Stimulated activated CD8-positive, alpha-beta memory T cell treated with anti-CD3 and anti-CD28 coated beads, Interleukin-12 subunit alpha, Interleukin-12 subunit beta, amount 100 ng/mL, for 24 hours (primary cell): ENCODE measurements around the gene KRTDAP.

Source experiments
- DNase-seq: peaks from one replicate; pipeline ENCODE4 v3.0.0-alpha.2; 2020; ENCODE audit errors: extremely low read depth

The KRTDAP gene

GRCh38 chr19:35490364-35490763 is at the start of gene KRTDAP:
Gene KRTDAP (minus strand): TSS chr19:35490464. CDS start chr19:35490442, 22 bp downstream.
- no peak for DNase-seq

GRCh38 chr19:35539850-35540249 is 49.6 kb upstream of the KRTDAP start:
- no peak for DNase-seq

DNA sequence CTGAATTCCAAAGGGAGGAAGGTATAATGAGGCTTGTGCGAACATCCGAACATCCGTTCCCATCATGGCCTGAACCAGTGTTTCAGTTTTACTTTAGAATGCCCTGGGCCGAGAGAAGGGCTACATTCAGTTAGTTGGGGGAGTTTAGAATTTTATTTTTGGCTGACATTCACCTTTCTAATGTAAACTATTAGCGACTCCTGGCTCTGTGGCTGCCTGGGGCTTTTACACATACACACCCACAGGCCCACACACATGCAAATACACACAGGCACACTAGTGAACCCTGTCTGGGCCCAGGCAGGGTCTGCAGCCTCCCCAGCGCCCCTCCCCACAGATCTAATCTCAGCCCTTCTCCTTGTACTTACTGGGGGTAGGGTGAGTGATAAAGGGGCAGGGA is 49.0 kb upstream of the KRTDAP start:
- no peak for DNase-seq

DNA sequence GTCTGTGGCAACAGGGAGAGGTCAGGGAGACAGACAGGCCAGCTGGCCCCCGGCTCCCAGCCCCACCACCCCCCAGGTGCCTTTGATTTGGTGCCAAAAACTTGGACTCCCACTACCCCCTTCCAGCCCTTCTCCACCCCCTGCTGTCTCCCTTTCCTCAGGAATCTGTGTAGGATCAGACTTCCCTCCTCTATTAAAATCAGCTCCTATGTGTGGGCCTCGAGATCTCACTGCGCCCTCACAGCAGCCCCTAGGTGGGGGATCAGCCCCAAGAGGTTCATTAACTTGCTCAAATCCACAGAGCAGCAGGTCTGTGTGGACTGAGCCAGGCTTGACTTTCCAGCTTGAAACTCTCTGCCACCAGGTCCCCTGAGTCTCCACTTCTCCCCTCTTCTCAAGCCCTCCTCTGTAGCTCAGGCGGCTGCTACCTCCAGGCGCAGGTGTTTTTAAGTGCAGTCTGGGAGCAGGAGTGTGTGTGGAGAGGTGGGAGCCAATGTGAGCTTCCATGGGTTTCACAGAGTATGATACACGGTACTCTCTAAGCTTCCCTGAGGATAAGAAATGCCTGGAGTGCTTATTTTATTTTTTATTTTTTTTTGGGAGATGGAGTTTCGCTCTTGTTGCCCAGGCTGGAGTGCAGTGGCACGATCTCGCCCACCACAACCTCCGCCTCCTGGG is 44.7 kb upstream of the KRTDAP start:
- DNase-seq, result no peak

DNA sequence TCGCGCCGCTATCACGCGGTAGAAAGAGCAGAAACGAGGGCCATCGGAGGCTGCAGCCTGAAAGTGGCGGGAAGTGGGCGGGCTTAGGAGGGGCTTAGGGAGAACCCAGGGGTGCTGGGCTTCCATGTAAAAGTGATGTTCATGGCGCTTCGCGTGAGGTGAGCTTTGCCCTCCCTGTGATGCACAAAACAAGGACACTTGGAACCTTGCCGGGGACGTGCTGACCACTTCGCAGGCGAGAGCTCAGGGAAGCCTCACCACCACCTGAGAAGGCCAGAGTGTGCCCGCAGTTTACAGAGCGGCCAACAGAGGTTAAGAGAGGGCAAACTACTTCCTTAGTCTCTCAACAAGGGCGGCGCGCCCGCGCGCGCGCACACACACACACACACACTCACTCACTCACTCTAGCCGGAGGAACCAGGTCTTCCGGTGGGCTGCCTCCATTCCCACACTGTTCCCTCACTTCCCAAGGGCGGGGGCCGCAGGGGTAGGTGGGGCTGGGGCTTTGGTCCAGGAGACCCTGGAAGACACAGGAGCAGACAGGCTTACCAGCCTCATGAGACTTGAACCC is 43.6 kb upstream of the KRTDAP start:
- DNase-seq, result no peak

- no peak for DNase-seq
Measured at GRCh38 chr19:35533201-35533821, 43.0 kb upstream of the KRTDAP start, which contains the start of gene GAPDHS. Gene GAPDHS (plus strand): TSS chr19:35533456. CDS start chr19:35533528, 72 bp downstream.

DNA sequence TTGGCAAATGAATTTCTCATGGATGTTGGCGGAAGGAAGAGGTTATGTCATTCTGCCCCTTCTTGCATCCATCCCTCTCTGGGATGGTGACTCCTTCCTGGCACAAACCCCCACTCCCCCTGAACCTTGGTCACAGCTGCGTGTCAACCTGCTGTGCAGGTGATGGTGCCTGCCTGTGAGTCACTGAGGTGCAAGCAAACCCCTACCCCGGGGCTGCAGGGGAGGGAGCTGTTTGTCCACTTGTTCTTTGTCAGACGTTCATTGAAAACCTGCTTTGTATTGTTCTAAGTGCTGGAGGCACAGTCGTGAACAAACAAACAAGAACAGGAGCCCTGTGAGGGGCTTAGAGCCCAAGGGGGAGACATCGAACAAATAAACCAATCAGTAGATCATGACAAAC is 41.0 kb upstream of the KRTDAP start:
- DNase-seq, result no peak

- DNase-seq, result no peak
Measured at GRCh38 chr19:35529241-35530218, 39.3 kb upstream of the KRTDAP start.

DNA sequence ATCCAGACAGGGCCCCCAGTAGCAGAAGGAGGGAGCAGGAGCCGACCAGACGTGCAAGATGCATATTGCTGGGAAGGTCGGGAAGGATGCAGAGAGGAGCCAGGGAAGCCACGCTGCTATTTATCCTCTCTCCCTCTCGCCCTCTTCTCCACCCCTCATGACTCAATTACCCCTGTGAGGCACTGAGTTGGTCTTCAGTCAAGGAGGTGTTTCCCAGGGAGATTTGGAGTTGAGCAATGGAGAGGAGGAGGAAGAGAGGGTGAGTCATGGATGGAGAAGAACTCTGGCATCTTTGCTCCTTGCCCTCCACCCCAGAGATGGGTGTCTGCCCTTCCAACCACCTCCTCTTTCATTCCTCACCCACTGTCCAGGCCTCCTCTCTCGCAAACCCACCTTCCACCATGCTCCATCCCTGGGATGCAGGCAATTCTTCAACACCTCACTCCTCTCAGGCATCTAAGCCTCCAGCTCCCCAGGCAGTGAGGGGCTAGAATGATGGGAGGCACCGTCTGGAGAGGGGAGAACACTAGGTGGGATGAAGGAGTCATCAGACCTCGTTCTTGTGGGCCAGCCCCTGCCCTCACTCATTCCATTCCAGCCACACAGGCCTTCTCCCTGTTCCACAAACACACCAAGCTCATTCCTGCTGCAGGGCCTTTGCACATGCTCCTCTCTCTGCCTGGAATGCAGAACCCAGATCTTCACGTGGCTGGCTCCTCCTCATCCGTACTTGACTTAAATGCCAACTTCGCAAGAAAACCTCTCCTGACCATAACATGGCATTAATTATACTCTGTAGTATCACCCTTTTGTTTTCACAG is 38.2 kb upstream of the KRTDAP start, which contains the start of gene SBSN:
TSS of gene SBSN (minus strand) at position 94 of the 821 bp plus-strand sequence. CDS start at position 64, 30 bp downstream.
- no peak for DNase-seq

GRCh38 chr19:35525873-35526272 is 35.6 kb upstream of the KRTDAP start:
- DNase-seq, result no peak

DNA sequence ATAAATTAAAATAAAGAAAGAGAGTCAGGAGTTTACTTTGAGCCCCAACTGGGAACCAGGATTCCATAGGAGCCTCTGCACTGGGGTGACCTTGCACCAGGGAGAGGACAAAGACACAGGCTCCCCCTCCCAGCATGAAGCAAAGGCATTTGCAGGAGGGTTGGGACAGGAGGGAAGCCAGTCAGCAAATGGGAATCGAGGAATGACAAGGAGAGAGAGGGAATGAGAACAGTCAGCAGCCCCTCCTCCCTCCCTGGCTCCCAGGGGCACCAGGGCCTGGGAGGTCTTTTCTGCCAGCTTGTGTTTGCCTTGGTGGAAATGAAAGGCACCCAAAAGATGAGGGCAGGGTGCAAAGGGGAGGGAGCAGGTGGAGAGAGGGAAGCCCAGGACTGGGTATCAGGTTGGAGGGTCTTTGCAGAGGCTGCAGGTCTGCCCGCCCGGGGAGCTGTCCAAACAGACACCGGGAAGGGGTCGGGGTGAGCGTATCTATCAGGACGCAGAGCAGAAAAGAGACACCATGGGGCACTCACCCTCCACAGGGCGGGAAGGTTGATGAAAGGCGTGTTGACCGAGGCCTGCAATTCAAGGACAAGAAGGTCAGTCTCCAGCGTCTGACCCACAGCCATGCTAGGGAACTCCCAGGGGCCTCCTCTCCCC is 34.0 kb upstream of the KRTDAP start:
- no peak for DNase-seq

GRCh38 chr19:35522745-35523327 is 32.6 kb upstream of the KRTDAP start:
- no peak for DNase-seq

DNA sequence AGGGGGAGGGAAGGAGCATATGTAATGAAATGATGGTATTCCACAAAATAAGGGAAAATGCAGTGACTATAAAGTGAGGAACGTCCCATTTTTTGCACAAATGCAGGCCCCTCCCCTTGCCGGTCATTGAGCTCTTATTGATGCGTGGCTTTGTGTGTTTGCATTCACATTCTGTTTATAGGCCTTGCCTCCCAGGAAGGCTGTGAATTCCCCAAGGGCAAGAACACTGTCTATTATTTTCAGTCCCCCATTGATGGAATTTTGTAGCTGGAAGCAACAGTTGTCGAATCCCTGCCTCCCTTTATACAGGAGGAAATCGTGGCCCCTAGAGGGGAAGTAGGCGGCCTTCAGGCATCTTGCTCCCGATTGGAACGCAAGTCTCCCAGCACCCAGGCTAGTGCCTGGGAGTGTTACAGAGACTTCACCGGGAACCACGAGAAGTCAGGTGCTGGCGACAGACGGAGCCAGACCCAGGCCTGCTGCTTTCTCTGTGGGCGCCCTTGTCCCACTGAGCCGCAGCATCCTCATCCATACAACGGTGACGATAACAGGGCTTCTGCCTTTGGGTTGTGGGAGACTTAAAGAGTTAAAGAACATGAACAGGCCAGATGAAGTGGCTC is 31.0 kb upstream of the KRTDAP start:
- DNase-seq, result no peak

DNA sequence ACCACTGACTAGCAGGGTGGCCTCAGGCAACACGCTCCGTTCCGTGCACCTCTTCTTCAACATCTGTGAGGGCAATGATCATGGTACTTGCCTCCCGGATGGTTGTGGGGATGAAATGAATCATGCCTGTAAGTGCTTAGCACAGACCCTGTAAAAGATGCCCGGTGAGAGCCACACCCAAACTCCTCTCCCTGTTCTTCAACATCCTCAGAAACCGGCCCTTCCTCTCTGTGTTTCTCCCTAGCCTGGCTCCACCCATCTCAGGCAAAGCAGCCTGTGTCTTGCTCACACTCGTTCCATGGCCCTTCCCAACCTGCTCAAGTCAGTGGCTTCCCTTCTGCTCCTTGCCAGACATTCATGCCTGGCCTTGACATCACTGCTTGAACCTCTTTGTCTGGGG is 29.0 kb upstream of the KRTDAP start:
- no peak for DNase-seq

GRCh38 chr19:35518313-35518712 is 28.0 kb upstream of the KRTDAP start:
- no peak for DNase-seq

GRCh38 chr19:35517342-35517741 is 27.1 kb upstream of the KRTDAP start:
- no peak for DNase-seq

GRCh38 chr19:35516310-35516709 is 26.0 kb upstream of the KRTDAP start:
- no peak for DNase-seq

DNA sequence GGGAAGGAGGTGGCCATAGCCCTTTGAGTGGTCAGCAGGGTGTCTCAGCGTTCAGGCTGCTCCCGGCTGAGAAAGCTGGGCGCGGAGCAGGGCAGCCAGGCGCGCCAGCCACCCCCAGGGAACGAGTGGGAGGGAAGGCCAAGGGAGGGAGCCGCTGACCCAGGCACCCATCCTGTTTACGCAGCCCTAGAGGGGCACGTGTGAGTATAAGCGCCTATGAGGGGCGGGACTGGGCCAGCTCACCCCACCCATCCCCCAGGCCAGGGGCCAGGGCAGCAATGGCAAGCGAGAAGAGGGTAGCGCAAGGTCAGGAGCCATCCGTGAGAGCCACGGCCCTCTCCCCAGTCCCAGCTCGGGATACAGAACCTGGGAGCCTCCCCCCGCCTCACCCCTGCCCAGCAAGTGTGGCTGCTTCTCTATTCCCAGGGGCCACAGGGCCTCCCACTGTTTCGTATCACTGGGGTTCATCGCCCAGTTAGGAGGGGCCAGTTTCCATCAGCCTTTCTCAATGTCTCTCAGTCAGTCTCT is 24.1 kb upstream of the KRTDAP start:
- no peak for DNase-seq

- no peak for DNase-seq
Measured at GRCh38 chr19:35513628-35514281, 23.5 kb upstream of the KRTDAP start, which contains the start of gene DMKN. Gene DMKN (minus strand): TSS chr19:35513649. CDS start chr19:35513475, 174 bp downstream.
